VCaP (cell line): Measurements from ENCODE around the gene GBP5.

ENCODE experiments used
- H3K27ac ChIP-seq: fragments of 450-650 bp; 2 replicates; pipeline ENCODE4 v1.5.1; 2017
- CTCF ChIP-seq: fragments of 450-650 bp; conservative IDR thresholded peaks from 2 replicates; pipeline ENCODE4 v1.5.1; 2017; ENCODE audit warnings: mild to moderate bottlenecking, moderate library complexity

GBP5 gene

GRCh38 chr1:89276690-89277089 is 4.0 kb upstream of the GBP5 start:
- no peak for TF ChIP-seq CTCF
- no peak overlapping the region for H3K27ac ChIP-seq

GRCh38 chr1:89274411-89274857 is 1.8 kb upstream of the GBP5 start:
- H3K27ac ChIP-seq, result no peak overlapping the region
- no peak for TF ChIP-seq CTCF

GRCh38 chr1:89273324-89273778 is 691 bp upstream of the GBP5 start:
- TF ChIP-seq CTCF, result no peak
- H3K27ac ChIP-seq, result no peak overlapping the region

GRCh38 chr1:89271341-89272015 is 1.2 kb downstream of the GBP5 start:
- H3K27ac ChIP-seq, result no peak overlapping the region
- no peak for TF ChIP-seq CTCF

- H3K27ac ChIP-seq, result no peak overlapping the region
- TF ChIP-seq CTCF, result no peak
Measured at GRCh38 chr1:89270423-89270822, 2.2 kb downstream of the GBP5 start.

GRCh38 chr1:89269277-89269676 is 3.4 kb downstream of the GBP5 start:
- TF ChIP-seq CTCF, result no peak

GRCh38 chr1:89262643-89263042 is 10.0 kb downstream of the GBP5 start:
- no peak for TF ChIP-seq CTCF
- H3K27ac ChIP-seq, result peak overlapping the region; percentile 31; the same call in 1 of the 2 replicates

More at GRCh38 chr1:89269277-89269676, 3.4 kb downstream of the GBP5 start:
- H3K27ac ChIP-seq, result no peak overlapping the region
